HEK293 (cell line): ENCODE results near the gene RNF175.

ENCODE experiments used
- KLF8 ChIP-seq: fragments of 450-650 bp; formaldehyde crosslinking; IDR thresholded peaks from 2 replicates; pipeline ENCODE4 v1.5.1; 2016; ENCODE audit warnings: missing biosample characterization, missing genetic modification characterization
- YY1 ChIP-seq: fragments of 450-650 bp; formaldehyde crosslinking; IDR thresholded peaks from 2 replicates; pipeline ENCODE4 v1.5.1; 2018; ENCODE audit warnings: missing biosample characterization, missing genetic modification characterization

GRCh38 chr4:153794006-153794405 is 34.2 kb upstream of the RNF175 start:
- TF ChIP-seq YY1 (tag by site-specific recombination): no peak
- TF ChIP-seq KLF8 (tag by site-specific recombination): no peak
